C1 segment of cervical spinal cord (tissue), 14 donors: ENCODE data around the gene MRPS2.
"Not testable (repeated sequence)": the region's sequence is repeated elsewhere in the genome, so short reads cannot be mapped to it uniquely, and the experiment has no call there.

Source experiments
- DNase-seq, 14 donors: peaks; one replicate each; lab custom pipeline; 2025; lab: John Stamatoyannopoulos, UW

The MRPS2 gene

GRCh38 chr9:135531096-135531495, 30.6 kb downstream of the MRPS2 start:
- DNase-seq = no peak

GRCh38 chr9:135533113-135533512, 32.6 kb downstream of the MRPS2 start:
- no peak for DNase-seq

GRCh38 chr9:135533674-135534073, 33.2 kb downstream of the MRPS2 start:
- DNase-seq = no peak

- DNase-seq = not testable (repeated sequence)
Observed at GRCh38 chr9:135534192-135534711, 33.8 kb downstream of the MRPS2 start.

- DNase-seq = not testable (repeated sequence)
Observed at GRCh38 chr9:135534826-135535225, 34.3 kb downstream of the MRPS2 start.

- not testable (repeated sequence) for DNase-seq
Observed at GRCh38 chr9:135535631-135536030, 35.1 kb downstream of the MRPS2 start.

GRCh38 chr9:135536216-135536615, 35.7 kb downstream of the MRPS2 start:
- no peak for DNase-seq

GRCh38 chr9:135543262-135543894, 42.9 kb downstream of the MRPS2 start:
- not testable (repeated sequence) for DNase-seq

- DNase-seq = no peak
Observed at GRCh38 chr9:135544981-135545635, 44.6 kb downstream of the MRPS2 start.

- not testable (repeated sequence) for DNase-seq
Observed at GRCh38 chr9:135545646-135546176, 45.2 kb downstream of the MRPS2 start, which contains the start of gene OBP2A. TSS of gene OBP2A (plus strand) at chr9:135546126. CDS start at chr9:135546181, 55 bp downstream.

- not testable (repeated sequence) for DNase-seq
Observed at GRCh38 chr9:135546792-135547617, 46.5 kb downstream of the MRPS2 start.

GRCh38 chr9:135547756-135548736, 47.6 kb downstream of the MRPS2 start:
- no peak for DNase-seq

GRCh38 chr9:135549478-135550343, 49.2 kb downstream of the MRPS2 start:
- not testable (repeated sequence) for DNase-seq

GRCh38 chr9:135550344-135550918, 49.9 kb downstream of the MRPS2 start:
- DNase-seq = no peak

GRCh38 chr9:135551031-135551430, 50.5 kb downstream of the MRPS2 start:
- no peak for DNase-seq

GRCh38 chr9:135551456-135551855, 51.0 kb downstream of the MRPS2 start:
- DNase-seq = no peak

GRCh38 chr9:135552021-135552697, 51.7 kb downstream of the MRPS2 start:
- no peak for DNase-seq

GRCh38 chr9:135552698-135553171, 52.3 kb downstream of the MRPS2 start:
- no peak for DNase-seq
